Measurements from ENCODE around the gene HOPX. TPM values are rescaled to one million over a fixed set of nuclear protein-coding genes. Genes with fewer than 3 reads are reported as not detected.

HOPX gene
- total RNA-seq, 1 experiment from 2014 or later, result not detected

GRCh38 chr4:56654238-56654632 lies 26.9 kb downstream of the HOPX start:
- no peak overlapping the region for H3K4me3 ChIP-seq (ENCODE audit: insufficient read depth, low read depth, low read length)
- DNase-seq, result no peak
- H3K36me3 ChIP-seq (replicated peaks; ENCODE audit: control insufficient read depth, insufficient read depth, low read length), result no peaks in the 10 kb centered on the region
- peaks cover 62% of the 10 kb centered on the region for H3K27me3 ChIP-seq (ENCODE audit: control insufficient read depth, insufficient read depth, low read length)

GRCh38 chr4:56653461-56654237 lies 27.4 kb downstream of the HOPX start:
- H3K27me3 ChIP-seq (ENCODE audit: control insufficient read depth, insufficient read depth, low read length), result peaks cover 57% of the 10 kb centered on the region
- no peak overlapping the region for H3K4me3 ChIP-seq (ENCODE audit: insufficient read depth, low read depth, low read length)
- H3K36me3 ChIP-seq (replicated peaks; ENCODE audit: control insufficient read depth, insufficient read depth, low read length), result no peaks in the 10 kb centered on the region
- DNase-seq, result no peak

- no peak for DNase-seq
- Histone ChIP-seq H3K27me3 (ENCODE audit: control insufficient read depth, insufficient read depth, low read length) (peaks cover 44% of the 10 kb centered on the region), H3K4me3 (ENCODE audit: insufficient read depth, low read depth, low read length) (no peak overlapping the region), H3K36me3 (replicated peaks; ENCODE audit: control insufficient read depth, insufficient read depth, low read length) (no peaks in the 10 kb centered on the region)
These were observed 28.9 kb downstream of the HOPX start for GRCh38 chr4:56652196-56652595.

- H3K27me3 ChIP-seq (ENCODE audit: control insufficient read depth, insufficient read depth, low read length), result peaks cover 32% of the 10 kb centered on the region
- DNase-seq, result no peak
- H3K36me3 ChIP-seq (replicated peaks; ENCODE audit: control insufficient read depth, insufficient read depth, low read length), result no peaks in the 10 kb centered on the region
- H3K4me3 ChIP-seq (ENCODE audit: insufficient read depth, low read depth, low read length), result no peak overlapping the region
These were observed 30.1 kb downstream of the HOPX start for GRCh38 chr4:56651056-56651350.

GRCh38 chr4:56650262-56651055 lies 30.6 kb downstream of the HOPX start:
- no peaks in the 10 kb centered on the region for H3K36me3 ChIP-seq (replicated peaks; ENCODE audit: control insufficient read depth, insufficient read depth, low read length)
- peaks cover 26% of the 10 kb centered on the region for H3K27me3 ChIP-seq (ENCODE audit: control insufficient read depth, insufficient read depth, low read length)
- H3K4me3 ChIP-seq (ENCODE audit: insufficient read depth, low read depth, low read length), result no peak overlapping the region
- DNase-seq, result peak; percentile 35

GRCh38 chr4:56649445-56650261 lies 31.4 kb downstream of the HOPX start:
- H3K27me3 ChIP-seq (ENCODE audit: control insufficient read depth, insufficient read depth, low read length), result peaks cover 18% of the 10 kb centered on the region

GRCh38 chr4:56648824-56649151 lies 32.3 kb downstream of the HOPX start:
- Histone ChIP-seq H3K4me3 (ENCODE audit: insufficient read depth, low read depth, low read length) (no peak overlapping the region), H3K27me3 (ENCODE audit: control insufficient read depth, insufficient read depth, low read length) (peaks cover 9% of the 10 kb centered on the region), H3K36me3 (replicated peaks; ENCODE audit: control insufficient read depth, insufficient read depth, low read length) (no peaks in the 10 kb centered on the region)
- DNase-seq, result no peak

More at GRCh38 chr4:56649445-56650261, 31.4 kb downstream of the HOPX start:
- DNase-seq, result no peak
- no peak overlapping the region for H3K4me3 ChIP-seq (ENCODE audit: insufficient read depth, low read depth, low read length)
- no peaks in the 10 kb centered on the region for H3K36me3 ChIP-seq (replicated peaks; ENCODE audit: control insufficient read depth, insufficient read depth, low read length)

- no peaks in the 10 kb centered on the region for H3K36me3 ChIP-seq (replicated peaks; ENCODE audit: control insufficient read depth, insufficient read depth, low read length)
- H3K4me3 ChIP-seq (ENCODE audit: insufficient read depth, low read depth, low read length), result no peak overlapping the region
- peaks cover 4% of the 10 kb centered on the region for H3K27me3 ChIP-seq (ENCODE audit: control insufficient read depth, insufficient read depth, low read length)
- DNase-seq, result no peak
These were observed 32.9 kb downstream of the HOPX start for GRCh38 chr4:56648021-56648823.

GRCh38 chr4:56646341-56646740 lies 34.8 kb downstream of the HOPX start:
- Histone ChIP-seq H3K36me3 (replicated peaks; ENCODE audit: control insufficient read depth, insufficient read depth, low read length) (no peaks in the 10 kb centered on the region), H3K27me3 (ENCODE audit: control insufficient read depth, insufficient read depth, low read length) (no peaks in the 10 kb centered on the region), H3K4me3 (ENCODE audit: insufficient read depth, low read depth, low read length) (no peak overlapping the region)
- DNase-seq, result no peak

- Histone ChIP-seq H3K27me3 (ENCODE audit: control insufficient read depth, insufficient read depth, low read length) (no peaks in the 10 kb centered on the region; the same call in 1 of the 2 replicates), H3K4me3 (ENCODE audit: insufficient read depth, low read depth, low read length) (no peak overlapping the region), H3K36me3 (replicated peaks; ENCODE audit: control insufficient read depth, insufficient read depth, low read length) (no peaks in the 10 kb centered on the region)
- DNase-seq, result no peak
These were observed 37.5 kb downstream of the HOPX start for GRCh38 chr4:56643596-56643995.

GRCh38 chr4:56641494-56642051 lies 39.5 kb downstream of the HOPX start:
- no peaks in the 10 kb centered on the region for H3K36me3 ChIP-seq (replicated peaks; ENCODE audit: control insufficient read depth, insufficient read depth, low read length)
- no peaks in the 10 kb centered on the region; the same call in 1 of the 2 replicates for H3K27me3 ChIP-seq (ENCODE audit: control insufficient read depth, insufficient read depth, low read length)
- no peak overlapping the region for H3K4me3 ChIP-seq (ENCODE audit: insufficient read depth, low read depth, low read length)
- no peak for DNase-seq

- Histone ChIP-seq H3K27me3 (ENCODE audit: control insufficient read depth, insufficient read depth, low read length) (no peaks in the 10 kb centered on the region; the same call in 1 of the 2 replicates), H3K36me3 (replicated peaks; ENCODE audit: control insufficient read depth, insufficient read depth, low read length) (no peaks in the 10 kb centered on the region), H3K4me3 (ENCODE audit: insufficient read depth, low read depth, low read length) (no peak overlapping the region)
- DNase-seq, result no peak
These were observed 40.2 kb downstream of the HOPX start for GRCh38 chr4:56640621-56641493.

- H3K4me3 ChIP-seq (ENCODE audit: insufficient read depth, low read depth, low read length), result no peak overlapping the region
- H3K36me3 ChIP-seq (replicated peaks; ENCODE audit: control insufficient read depth, insufficient read depth, low read length), result no peaks in the 10 kb centered on the region
- no peak for DNase-seq
- H3K27me3 ChIP-seq (ENCODE audit: control insufficient read depth, insufficient read depth, low read length), result no peaks in the 10 kb centered on the region; the same call in 1 of the 2 replicates
These were observed 43.3 kb downstream of the HOPX start for GRCh38 chr4:56637791-56638190.

Measured in H7 (cell line).